Smooth muscle cell (in vitro differentiated cells): ENCODE measurements around the gene TCEAL9. TPM values are rescaled to one million over a fixed set of nuclear protein-coding genes. Genes with fewer than 3 reads are reported as not detected.

ENCODE experiments used
- DNase-seq: peaks from one replicate; lab custom pipeline; 2025; ENCODE audit not compliant: unreplicated experiment; lab: John Stamatoyannopoulos, UW
- H2AFZ ChIP-seq: fragments of 200-600 bp; sonication (generic); 2 replicates; pipeline ENCODE4 v1.6.0; 2016; ENCODE audit warnings: antibody characterized with exemption, low read depth, mild to moderate bottlenecking
- H3F3A ChIP-seq: fragments of 200-600 bp; sonication (generic); 2 replicates; pipeline ENCODE4 v1.6.0; 2017; ENCODE audit warnings: antibody characterized with exemption, low read depth
- H3K27ac ChIP-seq: fragments of 200-600 bp; sonication (generic); 2 replicates; pipeline ENCODE4 v1.5.1; 2016; ENCODE audit warnings: low read depth, mild to moderate bottlenecking
- H3K27me3 ChIP-seq: fragments of 200-600 bp; sonication (generic); 2 replicates; pipeline ENCODE4 v1.6.1; 2016; ENCODE audit warnings: low read depth, mild to moderate bottlenecking
- H3K36me3 ChIP-seq: fragments of 200-600 bp; sonication (generic); 2 replicates; pipeline ENCODE4 v1.5.1; 2016; ENCODE audit warnings: low read depth
- H3K4me1 ChIP-seq: fragments of 200-600 bp; sonication (generic); 2 replicates; pipeline ENCODE4 v1.5.1; 2016; ENCODE audit warnings: low read depth
- H3K4me2 ChIP-seq: fragments of 200-600 bp; sonication (generic); 2 replicates; pipeline ENCODE4 v1.6.0; 2016; ENCODE audit warnings: mild to moderate bottlenecking
- H3K4me3 ChIP-seq: fragments of 200-600 bp; sonication (generic); 2 replicates; pipeline ENCODE4 v1.5.1; 2016; ENCODE audit warnings: mild to moderate bottlenecking
- H3K79me2 ChIP-seq: fragments of 200-600 bp; sonication (generic); 2 replicates; pipeline ENCODE4 v1.6.0; 2016; ENCODE audit warnings: low read depth, mild to moderate bottlenecking
- H3K9ac ChIP-seq: fragments of 200-600 bp; sonication (generic); 2 replicates; pipeline ENCODE4 v1.6.0; 2016; ENCODE audit warnings: low read depth
- H3K9me3 ChIP-seq: fragments of 200-600 bp; sonication (generic); replicated peaks from 2 replicates; pipeline ENCODE4 v1.5.1; 2016; ENCODE audit warnings: low read depth
- H4K20me1 ChIP-seq: fragments of 200-600 bp; sonication (generic); 2 replicates; pipeline ENCODE4 v1.6.0; 2016; ENCODE audit warnings: low read depth
- WGBS: methylation state at CpG from one replicate; pipeline ENCODE4 v1.1.7; 2016; ENCODE audit warnings: low lambda C conversion rate; 5-methylcytosine and 5-hydroxymethylcytosine counted together
- polyA plus RNA-seq: library from polyadenylated mRNA; unstranded; fragments of >200 nt; fragmentation: Nextera tagmentation; extraction: Ambion mirVana; gene quantifications from 2 replicates; pipeline ENCODE4 v1.2.1, GENCODE V29; 2016
- total RNA-seq: library from RNA; depleted of rRNA; stranded (reverse); fragments of >200 nt; gene quantifications from 2 replicates; pipeline ENCODE4 v1.2.3, GENCODE V29; 2014
- TF ChIP-seq, protein P1 (sequence below): fragments of 200-600 bp; sonication (generic); IDR thresholded peaks from 2 replicates; pipeline ENCODE4 v1.5.1; 2017; ENCODE audit warnings: borderline replicate concordance, mild to moderate bottlenecking, antibody characterized with exemption; ENCODE audit not compliant: insufficient read depth, poor library complexity, severe bottlenecking

The TCEAL9 gene
- total and polyA plus RNA-seq, 2 experiments from 2014 or later = 255 to 267 TPM

DNA sequence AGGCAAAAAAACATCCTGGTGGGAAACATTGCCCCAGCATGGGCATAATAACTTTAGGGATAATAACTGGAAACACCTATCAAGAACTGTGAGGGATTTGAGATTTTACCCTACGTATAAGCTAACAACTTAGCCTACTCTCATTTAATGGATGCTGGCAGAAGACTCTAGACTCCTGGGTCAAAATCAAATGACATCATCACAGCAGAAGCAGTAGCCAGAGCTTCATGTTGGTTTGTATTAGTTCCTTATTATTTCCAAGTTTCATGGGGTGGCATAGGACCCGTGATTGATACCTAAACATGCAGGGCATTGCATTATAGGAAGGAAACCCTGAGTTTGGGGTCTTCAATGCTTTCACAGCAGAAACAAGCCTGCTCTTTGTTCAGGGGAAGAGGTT is 4.6 kb downstream of the TCEAL9 start:
- no peak overlapping the region for H3K27ac ChIP-seq
- 73% methylated on average over 2 of the region's 2 CpGs for WGBS
- TF ChIP-seq, protein P1, sequence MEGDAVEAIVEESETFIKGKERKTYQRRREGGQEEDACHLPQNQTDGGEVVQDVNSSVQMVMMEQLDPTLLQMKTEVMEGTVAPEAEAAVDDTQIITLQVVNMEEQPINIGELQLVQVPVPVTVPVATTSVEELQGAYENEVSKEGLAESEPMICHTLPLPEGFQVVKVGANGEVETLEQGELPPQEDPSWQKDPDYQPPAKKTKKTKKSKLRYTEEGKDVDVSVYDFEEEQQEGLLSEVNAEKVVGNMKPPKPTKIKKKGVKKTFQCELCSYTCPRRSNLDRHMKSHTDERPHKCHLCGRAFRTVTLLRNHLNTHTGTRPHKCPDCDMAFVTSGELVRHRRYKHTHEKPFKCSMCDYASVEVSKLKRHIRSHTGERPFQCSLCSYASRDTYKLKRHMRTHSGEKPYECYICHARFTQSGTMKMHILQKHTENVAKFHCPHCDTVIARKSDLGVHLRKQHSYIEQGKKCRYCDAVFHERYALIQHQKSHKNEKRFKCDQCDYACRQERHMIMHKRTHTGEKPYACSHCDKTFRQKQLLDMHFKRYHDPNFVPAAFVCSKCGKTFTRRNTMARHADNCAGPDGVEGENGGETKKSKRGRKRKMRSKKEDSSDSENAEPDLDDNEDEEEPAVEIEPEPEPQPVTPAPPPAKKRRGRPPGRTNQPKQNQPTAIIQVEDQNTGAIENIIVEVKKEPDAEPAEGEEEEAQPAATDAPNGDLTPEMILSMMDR = no peak

DNA sequence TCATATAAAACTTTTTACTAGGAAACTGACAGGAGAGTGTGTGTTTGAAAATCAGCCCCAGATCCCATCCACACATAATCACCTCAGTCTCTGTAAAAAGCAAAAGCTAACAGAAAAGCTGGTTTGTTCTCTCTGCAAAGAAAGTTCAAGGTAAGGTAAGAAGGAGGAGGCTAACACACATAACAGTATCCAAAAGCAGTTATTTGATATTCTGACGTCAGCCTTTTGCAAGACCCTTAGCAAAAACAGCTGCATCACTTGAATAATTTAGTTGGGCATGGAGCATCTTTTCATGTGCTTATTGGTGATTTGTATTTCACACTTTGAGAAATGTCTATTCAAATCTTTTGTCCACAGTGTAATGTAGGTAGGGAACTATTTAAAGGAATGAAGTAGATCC is 5.5 kb downstream of the TCEAL9 start:
- Histone ChIP-seq H3K4me2 (no peak overlapping the region), H3F3A (no peaks in the 10 kb centered on the region), H2AFZ (no peak overlapping the region), H3K9ac (no peak overlapping the region), H4K20me1 (peaks cover 17% of the 10 kb centered on the region), H3K9me3 (no peaks in the 10 kb centered on the region), H3K4me1 (peaks cover 9% of the 10 kb centered on the region), H3K36me3 (peaks cover 3% of the 10 kb centered on the region), H3K27ac (no peak overlapping the region), H3K27me3 (no peaks in the 10 kb centered on the region), H3K79me2 (peaks cover 13% of the 10 kb centered on the region), H3K4me3 (no peak overlapping the region)
- DNase-seq = no peak
- TF ChIP-seq, protein P1 = no peak
- WGBS = 31% methylated on average over 1 of the region's 1 CpG

More for the DNA sequence above, 4.6 kb downstream of the TCEAL9 start:
- Histone ChIP-seq H3K4me3 (no peak overlapping the region), H4K20me1 (peaks cover 17% of the 10 kb centered on the region), H3F3A (no peaks in the 10 kb centered on the region), H3K4me1 (peaks cover 10% of the 10 kb centered on the region), H3K9me3 (no peaks in the 10 kb centered on the region), H3K27me3 (no peaks in the 10 kb centered on the region), H2AFZ (no peak overlapping the region), H3K36me3 (peaks cover 3% of the 10 kb centered on the region), H3K4me2 (no peak overlapping the region), H3K79me2 (peaks cover 22% of the 10 kb centered on the region), H3K9ac (no peak overlapping the region)
- no peak for DNase-seq

DNA sequence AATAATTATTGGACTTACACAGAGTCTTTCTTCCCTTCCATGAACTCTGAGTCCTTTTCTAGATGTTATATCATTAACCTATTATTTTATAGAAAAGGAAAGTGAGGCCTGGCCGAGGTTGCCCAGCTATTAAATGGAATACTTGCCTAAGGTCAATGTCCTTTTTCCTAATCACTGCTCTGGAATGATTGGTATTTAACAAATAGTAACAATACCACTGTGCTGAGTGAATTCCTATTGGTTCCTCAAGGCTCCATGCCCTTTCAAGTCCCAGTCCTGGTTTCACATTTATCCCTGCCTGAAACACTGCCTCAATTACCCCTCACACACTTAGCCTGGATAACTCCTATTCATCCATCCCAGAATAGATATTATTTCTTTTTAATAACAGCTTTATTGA is 6.2 kb downstream of the TCEAL9 start:
- Histone ChIP-seq H4K20me1 (peaks cover 12% of the 10 kb centered on the region), H3K4me3 (no peak overlapping the region), H3K4me2 (no peak overlapping the region), H3K79me2 (peaks cover 6% of the 10 kb centered on the region), H3K4me1 (peaks cover 7% of the 10 kb centered on the region), H3K27me3 (no peaks in the 10 kb centered on the region), H3K9me3 (no peaks in the 10 kb centered on the region), H3K27ac (no peak overlapping the region), H3K36me3 (peaks cover 3% of the 10 kb centered on the region), H3F3A (no peaks in the 10 kb centered on the region), H3K9ac (no peak overlapping the region), H2AFZ (no peak overlapping the region)
- DNase-seq = no peak
- 21% methylated on average over 1 of the region's 1 CpG for WGBS
- TF ChIP-seq, protein P1 = no peak

DNA sequence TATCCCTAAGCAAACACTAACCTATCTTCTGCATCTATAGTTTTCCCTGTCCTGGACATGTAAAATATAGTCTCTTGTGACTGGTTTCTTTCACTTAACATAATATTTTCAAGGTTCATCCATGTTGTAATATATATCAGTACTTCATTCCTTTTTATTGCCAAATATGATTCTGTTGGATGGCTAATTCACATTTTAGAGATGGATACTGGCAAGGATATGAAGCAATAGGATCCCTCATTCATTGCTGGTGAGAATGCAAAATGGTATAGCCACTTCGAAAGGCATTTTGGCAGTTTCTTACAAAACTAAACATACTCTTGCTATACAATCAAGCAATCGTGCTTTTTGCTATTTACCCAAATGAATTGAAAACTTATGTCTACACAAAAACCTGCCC is 6.7 kb downstream of the TCEAL9 start:
- DNase-seq = no peak
- Histone ChIP-seq H3K4me2 (no peak overlapping the region), H4K20me1 (peaks cover 6% of the 10 kb centered on the region), H3K27ac (no peak overlapping the region), H3K79me2 (peaks cover under 1% of the 10 kb centered on the region), H3F3A (no peaks in the 10 kb centered on the region), H3K4me3 (no peak overlapping the region), H3K9ac (no peak overlapping the region), H3K9me3 (no peaks in the 10 kb centered on the region), H3K4me1 (peaks cover 2% of the 10 kb centered on the region), H3K27me3 (no peaks in the 10 kb centered on the region), H2AFZ (no peak overlapping the region), H3K36me3 (no peaks in the 10 kb centered on the region)
- TF ChIP-seq, protein P1 = no peak
- WGBS = 85% methylated on average over 2 of the region's 2 CpGs
